Astrocyte of the spinal cord (primary cell): ENCODE results near the gene DAZAP1.

Experiments used
- DNase-seq: peaks from one replicate; pipeline ENCODE4 v3.0.0; 2011; ENCODE audit warnings: low read depth, low spot score
- H3K4me3 ChIP-seq: 2 replicates; pipeline ENCODE4 v1.5.1; 2011; ENCODE audit warnings: low read depth, mild to moderate bottlenecking, low read length, moderate library complexity
- CTCF ChIP-seq: IDR thresholded peaks from 2 replicates; pipeline ENCODE4 v1.5.1; 2012; ENCODE audit warnings: low read depth, mild to moderate bottlenecking, low read length, inconsistent platforms
- in situ Hi-C: cut with HindIII; loops from 2 replicates; pipeline ENCODE4 v1.10.0; 2017; ENCODE audit warnings: low sequenced_read_pairs

The DAZAP1 gene

GRCh38 chr19:1384085-1384462 lies 23.3 kb upstream of the DAZAP1 start:
- peak overlapping the region; percentile 83 for H3K4me3 ChIP-seq
- in situ Hi-C loops: no loop called here
- no peak for TF ChIP-seq CTCF
- DNase-seq: no peak

- peak overlapping the region; percentile 83 for H3K4me3 ChIP-seq
- TF ChIP-seq CTCF: no peak
- no peak for DNase-seq
- in situ Hi-C loops: no loop called here
Measured at GRCh38 chr19:1384478-1385110, 22.8 kb upstream of the DAZAP1 start.

GRCh38 chr19:1385816-1386215 lies 21.6 kb upstream of the DAZAP1 start:
- H3K4me3 ChIP-seq: no peak overlapping the region
- TF ChIP-seq CTCF: no peak
- in situ Hi-C loops: no loop called here
- DNase-seq: no peak

- in situ Hi-C loops: no loop called here
- TF ChIP-seq CTCF: no peak
Measured at GRCh38 chr19:1386945-1387683, 20.3 kb upstream of the DAZAP1 start.

GRCh38 chr19:1387684-1388636 lies 19.4 kb upstream of the DAZAP1 start:
- H3K4me3 ChIP-seq: no peak overlapping the region
- DNase-seq: no peak
- in situ Hi-C loops: no loop called here

More at GRCh38 chr19:1386945-1387683, 20.3 kb upstream of the DAZAP1 start:
- no peak overlapping the region for H3K4me3 ChIP-seq
- no peak for DNase-seq

More at GRCh38 chr19:1387684-1388636, 19.4 kb upstream of the DAZAP1 start:
- no peak for TF ChIP-seq CTCF
